Neural cell (in vitro differentiated cells): ENCODE results near the gene RRAGD. TPM values are rescaled to one million over a fixed set of nuclear protein-coding genes. Genes with fewer than 3 reads are reported as not detected.

Source experiments
- H2AFZ ChIP-seq: fragments of 200-600, 300-800 bp; sonication (generic), shearing (Covaris generic); 2 replicates; pipeline ENCODE4 v1.6.0; 2014; ENCODE audit warnings: low read depth, mild to moderate bottlenecking, antibody characterized with exemption, low read length, moderate library complexity
- H3F3A ChIP-seq: fragments of 200-600 bp; shearing (Covaris generic); 2 replicates; pipeline ENCODE4 v1.6.1; 2016; ENCODE audit warnings: mild to moderate bottlenecking, moderate library complexity, mixed read lengths, antibody characterized with exemption, low read length; ENCODE audit not compliant: insufficient read depth, poor library complexity, severe bottlenecking
- H3K27ac ChIP-seq: fragments of 200-600, 300-800 bp; sonication (generic), shearing (Covaris generic); 2 replicates; pipeline ENCODE4 v1.5.1; 2014; ENCODE audit warnings: mild to moderate bottlenecking, low read length, moderate library complexity
- H3K27me3 ChIP-seq: fragments of 300-800, 200-600 bp; sonication (generic), shearing (Covaris generic); 2 replicates; pipeline ENCODE4 v1.6.0; 2014; ENCODE audit warnings: mild to moderate bottlenecking, low read depth, low read length, moderate library complexity; ENCODE audit not compliant: insufficient read depth
- H3K36me3 ChIP-seq: fragments of 300-800, 200-600 bp; sonication (generic), shearing (Covaris generic); 2 replicates; pipeline ENCODE4 v1.5.1; 2014; ENCODE audit warnings: mild to moderate bottlenecking, antibody characterized with exemption, low read length, moderate library complexity; ENCODE audit not compliant: insufficient read depth
- H3K4me2 ChIP-seq: fragments of 300-800, 200-600 bp; sonication (generic), shearing (Covaris generic); 2 replicates; pipeline ENCODE4 v1.6.0; 2014; ENCODE audit warnings: mild to moderate bottlenecking, low read length
- H3K4me3 ChIP-seq: fragments of 300-800, 200-600 bp; sonication (generic), shearing (Covaris generic); 2 replicates; pipeline ENCODE4 v1.5.1; 2014; ENCODE audit warnings: mild to moderate bottlenecking, low read length, moderate library complexity
- H3K79me2 ChIP-seq: fragments of 200-600 bp; shearing (Covaris generic); replicated peaks from 2 replicates; pipeline ENCODE4 v1.6.0; 2014; ENCODE audit warnings: mild to moderate bottlenecking, low read length, moderate library complexity; ENCODE audit not compliant: insufficient read depth
- H3K9ac ChIP-seq: fragments of 300-800, 200-600 bp; sonication (generic), shearing (Covaris generic); 2 replicates; pipeline ENCODE4 v1.6.1; 2016; ENCODE audit warnings: mild to moderate bottlenecking, low read length, mixed read lengths
- H3K9me2 ChIP-seq: fragments of 200-600 bp; shearing (Covaris generic); 2 replicates; pipeline ENCODE4 v1.6.1; 2016; ENCODE audit warnings: mild to moderate bottlenecking, low read length, mixed read lengths; ENCODE audit not compliant: insufficient read depth
- H3K9me3 ChIP-seq: fragments of 200-600, 300-800 bp; sonication (generic), shearing (Covaris generic); 2 replicates; pipeline ENCODE4 v1.6.1; 2016; ENCODE audit warnings: mild to moderate bottlenecking, mixed run types, low read length, moderate library complexity, mixed read lengths
- H4K20me1 ChIP-seq: fragments of 200-600 bp; shearing (Covaris generic); 2 replicates; pipeline ENCODE4 v1.6.1; 2016; ENCODE audit warnings: mild to moderate bottlenecking, mixed run types; ENCODE audit not compliant: insufficient read depth
- EP300 ChIP-seq: fragments of 450-650 bp; conservative IDR thresholded peaks from 2 replicates; pipeline ENCODE4 v1.6.1; 2014; ENCODE audit warnings: antibody characterized with exemption, mild to moderate bottlenecking, moderate library complexity; ENCODE audit not compliant: poor library complexity, severe bottlenecking
- EZH2 ChIP-seq: fragments of 200-600, 300-800 bp; shearing (Covaris generic), sonication (generic); IDR thresholded peaks from 2 replicates; pipeline ENCODE4 v1.6.1; 2014; ENCODE audit warnings: antibody characterized with exemption, low read length, borderline replicate concordance, mild to moderate bottlenecking; ENCODE audit not compliant: insufficient read depth, poor library complexity, severe bottlenecking
- MXI1 ChIP-seq: fragments of 450-650 bp; conservative IDR thresholded peaks from 2 replicates; pipeline ENCODE4 v1.6.1; 2014; ENCODE audit warnings: antibody characterized with exemption, mild to moderate bottlenecking; ENCODE audit not compliant: poor library complexity, severe bottlenecking
- POLR2AphosphoS5 ChIP-seq: IDR thresholded peaks from 2 replicates; pipeline ENCODE4 v1.6.1; 2012
- RAD21 ChIP-seq: fragments of 450-650 bp; conservative IDR thresholded peaks from 2 replicates; pipeline ENCODE4 v1.6.1; 2014; ENCODE audit warnings: antibody characterized with exemption, mild to moderate bottlenecking, moderate library complexity
- SMC3 ChIP-seq: fragments of 450-650 bp; conservative IDR thresholded peaks from 2 replicates; pipeline ENCODE4 v1.6.1; 2014; ENCODE audit warnings: antibody characterized with exemption, mild to moderate bottlenecking, moderate library complexity; ENCODE audit not compliant: poor library complexity
- TAF1 ChIP-seq: IDR thresholded peaks from 2 replicates; pipeline ENCODE4 v1.6.1; 2012; ENCODE audit warnings: low read depth
- polyA plus RNA-seq: library from polyadenylated mRNA; depleted of rRNA; stranded (reverse); fragments of >200 nt; gene quantifications from 2 replicates; pipeline ENCODE4 v1.2.3, GENCODE V29; 2014
- TF ChIP-seq, protein P1 (sequence below): fragments of 450-650 bp; IDR thresholded peaks from 2 replicates; pipeline ENCODE4 v1.5.1; 2014; ENCODE audit warnings: antibody characterized with exemption, mild to moderate bottlenecking, moderate library complexity; ENCODE audit not compliant: poor library complexity, severe bottlenecking
- TF ChIP-seq, protein P2 (sequence below): IDR thresholded peaks from 2 replicates; pipeline ENCODE4 v1.6.1; 2012; ENCODE audit warnings: borderline replicate concordance

Gene RRAGD
- polyA plus RNA-seq, 1 donor from 2014 or later = 34.1 TPM

DNA sequence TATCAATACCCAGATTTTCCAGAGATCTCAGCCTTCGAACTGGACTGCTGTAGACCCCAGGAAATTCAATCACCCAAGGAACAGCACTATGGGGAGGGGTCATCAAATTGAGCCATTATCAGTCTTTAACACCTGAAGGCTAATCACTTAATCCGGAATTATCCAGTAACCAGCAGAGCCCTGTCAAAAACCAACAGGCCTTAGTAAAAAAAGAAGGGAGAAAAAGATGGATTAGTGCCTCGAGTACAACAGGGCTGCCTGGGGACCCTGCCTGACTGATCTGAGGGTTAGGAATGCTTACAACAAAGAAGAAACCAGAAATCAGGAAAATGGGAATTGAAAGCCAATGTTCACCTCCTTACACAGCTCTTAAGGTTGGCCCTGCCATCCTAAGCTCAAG lies 7.6 kb downstream of the RRAGD start:
- Histone ChIP-seq H3K36me3 (no peaks in the 10 kb centered on the region), H3K4me3 (no peak overlapping the region), H3K27me3 (no peaks in the 10 kb centered on the region), H3K9ac (no peak overlapping the region), H3K79me2 (peaks cover 20% of the 10 kb centered on the region), H3F3A (no peaks in the 10 kb centered on the region), H3K27ac (no peak overlapping the region), H4K20me1 (no peaks in the 10 kb centered on the region), H3K9me3 (no peaks in the 10 kb centered on the region), H3K9me2 (no peaks in the 10 kb centered on the region), H3K4me2 (no peak overlapping the region), H2AFZ (no peak overlapping the region)
- TF ChIP-seq MXI1 = no peak
- TF ChIP-seq, protein P1, sequence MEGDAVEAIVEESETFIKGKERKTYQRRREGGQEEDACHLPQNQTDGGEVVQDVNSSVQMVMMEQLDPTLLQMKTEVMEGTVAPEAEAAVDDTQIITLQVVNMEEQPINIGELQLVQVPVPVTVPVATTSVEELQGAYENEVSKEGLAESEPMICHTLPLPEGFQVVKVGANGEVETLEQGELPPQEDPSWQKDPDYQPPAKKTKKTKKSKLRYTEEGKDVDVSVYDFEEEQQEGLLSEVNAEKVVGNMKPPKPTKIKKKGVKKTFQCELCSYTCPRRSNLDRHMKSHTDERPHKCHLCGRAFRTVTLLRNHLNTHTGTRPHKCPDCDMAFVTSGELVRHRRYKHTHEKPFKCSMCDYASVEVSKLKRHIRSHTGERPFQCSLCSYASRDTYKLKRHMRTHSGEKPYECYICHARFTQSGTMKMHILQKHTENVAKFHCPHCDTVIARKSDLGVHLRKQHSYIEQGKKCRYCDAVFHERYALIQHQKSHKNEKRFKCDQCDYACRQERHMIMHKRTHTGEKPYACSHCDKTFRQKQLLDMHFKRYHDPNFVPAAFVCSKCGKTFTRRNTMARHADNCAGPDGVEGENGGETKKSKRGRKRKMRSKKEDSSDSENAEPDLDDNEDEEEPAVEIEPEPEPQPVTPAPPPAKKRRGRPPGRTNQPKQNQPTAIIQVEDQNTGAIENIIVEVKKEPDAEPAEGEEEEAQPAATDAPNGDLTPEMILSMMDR = no peak
- no peak for TF ChIP-seq TAF1
- TF ChIP-seq EP300 = no peak
- no peak for TF ChIP-seq RAD21
- no peak for TF ChIP-seq EZH2
- no peak for TF ChIP-seq POLR2AphosphoS5
- TF ChIP-seq, protein P2, sequence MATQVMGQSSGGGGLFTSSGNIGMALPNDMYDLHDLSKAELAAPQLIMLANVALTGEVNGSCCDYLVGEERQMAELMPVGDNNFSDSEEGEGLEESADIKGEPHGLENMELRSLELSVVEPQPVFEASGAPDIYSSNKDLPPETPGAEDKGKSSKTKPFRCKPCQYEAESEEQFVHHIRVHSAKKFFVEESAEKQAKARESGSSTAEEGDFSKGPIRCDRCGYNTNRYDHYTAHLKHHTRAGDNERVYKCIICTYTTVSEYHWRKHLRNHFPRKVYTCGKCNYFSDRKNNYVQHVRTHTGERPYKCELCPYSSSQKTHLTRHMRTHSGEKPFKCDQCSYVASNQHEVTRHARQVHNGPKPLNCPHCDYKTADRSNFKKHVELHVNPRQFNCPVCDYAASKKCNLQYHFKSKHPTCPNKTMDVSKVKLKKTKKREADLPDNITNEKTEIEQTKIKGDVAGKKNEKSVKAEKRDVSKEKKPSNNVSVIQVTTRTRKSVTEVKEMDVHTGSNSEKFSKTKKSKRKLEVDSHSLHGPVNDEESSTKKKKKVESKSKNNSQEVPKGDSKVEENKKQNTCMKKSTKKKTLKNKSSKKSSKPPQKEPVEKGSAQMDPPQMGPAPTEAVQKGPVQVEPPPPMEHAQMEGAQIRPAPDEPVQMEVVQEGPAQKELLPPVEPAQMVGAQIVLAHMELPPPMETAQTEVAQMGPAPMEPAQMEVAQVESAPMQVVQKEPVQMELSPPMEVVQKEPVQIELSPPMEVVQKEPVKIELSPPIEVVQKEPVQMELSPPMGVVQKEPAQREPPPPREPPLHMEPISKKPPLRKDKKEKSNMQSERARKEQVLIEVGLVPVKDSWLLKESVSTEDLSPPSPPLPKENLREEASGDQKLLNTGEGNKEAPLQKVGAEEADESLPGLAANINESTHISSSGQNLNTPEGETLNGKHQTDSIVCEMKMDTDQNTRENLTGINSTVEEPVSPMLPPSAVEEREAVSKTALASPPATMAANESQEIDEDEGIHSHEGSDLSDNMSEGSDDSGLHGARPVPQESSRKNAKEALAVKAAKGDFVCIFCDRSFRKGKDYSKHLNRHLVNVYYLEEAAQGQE = no peak

DNA sequence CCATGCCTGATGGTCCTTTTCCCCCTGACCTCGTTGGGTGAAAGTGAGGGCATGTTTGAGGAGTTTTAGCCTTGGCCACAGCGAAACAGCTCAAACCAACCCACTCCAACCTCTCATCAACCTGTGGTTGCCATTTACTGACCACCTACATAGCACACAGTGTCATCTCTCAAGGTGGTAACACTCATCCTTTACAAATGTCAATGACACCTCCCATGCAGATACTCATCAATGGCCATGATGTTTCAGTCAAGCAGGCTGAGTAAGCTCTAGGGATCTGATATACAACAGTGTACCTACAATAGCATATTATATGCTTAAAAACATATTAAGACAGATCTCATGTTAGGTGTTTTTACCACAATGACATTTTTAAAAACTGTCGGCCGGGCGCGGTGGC lies 9.3 kb downstream of the RRAGD start:
- TF ChIP-seq TAF1 (no peak), POLR2AphosphoS5 (no peak), MXI1 (no peak), EP300 (no peak), RAD21 (no peak), SMC3 (no peak), EZH2 (no peak)
- TF ChIP-seq, protein P1 = no peak
- TF ChIP-seq, protein P2 = no peak
- H3F3A ChIP-seq = no peaks in the 10 kb centered on the region

More for the DNA sequence above, 9.3 kb downstream of the RRAGD start:
- Histone ChIP-seq H3K9me2 (no peaks in the 10 kb centered on the region), H2AFZ (no peak overlapping the region), H3K4me3 (no peak overlapping the region), H3K9me3 (no peaks in the 10 kb centered on the region), H3K27ac (no peak overlapping the region), H4K20me1 (no peaks in the 10 kb centered on the region), H3K9ac (no peak overlapping the region), H3K4me2 (no peak overlapping the region), H3K27me3 (no peaks in the 10 kb centered on the region), H3K36me3 (no peaks in the 10 kb centered on the region), H3K79me2 (peaks cover 11% of the 10 kb centered on the region)
